ENCODE results near the gene TOP1.

The TOP1 gene

GRCh38 chr20:41145821-41146620 lies 117.4 kb downstream of the TOP1 start:
- DNase-seq (ENCODE audit: low read depth in 3 of 3): no peak

GRCh38 chr20:41147767-41148191 lies 119.2 kb downstream of the TOP1 start:
- no peak for DNase-seq (ENCODE audit: low read depth in 3 of 3)

GRCh38 chr20:41148942-41149341 lies 120.3 kb downstream of the TOP1 start:
- no peak for DNase-seq (ENCODE audit: low read depth in 3 of 3)

- no peak for DNase-seq (ENCODE audit: low read depth in 3 of 3)
Observed at GRCh38 chr20:41150664-41151063, 122.0 kb downstream of the TOP1 start.

GRCh38 chr20:41151134-41151869 lies 122.7 kb downstream of the TOP1 start:
- no peak for DNase-seq (ENCODE audit: low read depth in 3 of 3)

- DNase-seq (ENCODE audit: low read depth in 3 of 3): no peak
Observed at GRCh38 chr20:41152108-41152757, 123.6 kb downstream of the TOP1 start.

GRCh38 chr20:41154436-41155176 lies 126.0 kb downstream of the TOP1 start:
- DNase-seq (ENCODE audit: low read depth in 3 of 3): no peak

GRCh38 chr20:41155261-41155660 lies 126.6 kb downstream of the TOP1 start:
- no peak for DNase-seq (ENCODE audit: low read depth in 3 of 3)

GRCh38 chr20:41158082-41158625 lies 129.5 kb downstream of the TOP1 start:
- DNase-seq (ENCODE audit: low read depth in 3 of 3): no peak

- no peak for DNase-seq (ENCODE audit: low read depth in 3 of 3)
Observed at GRCh38 chr20:41159547-41159946, 130.9 kb downstream of the TOP1 start.

GRCh38 chr20:41160686-41161085 lies 132.1 kb downstream of the TOP1 start:
- DNase-seq (ENCODE audit: low read depth in 3 of 3): no peak

- DNase-seq (ENCODE audit: low read depth in 3 of 3): no peak
Observed at GRCh38 chr20:41161886-41162285, 133.3 kb downstream of the TOP1 start.

GRCh38 chr20:41162396-41162795 lies 133.8 kb downstream of the TOP1 start:
- no peak for DNase-seq (ENCODE audit: low read depth in 3 of 3)

- DNase-seq (ENCODE audit: low read depth in 3 of 3): no peak
Observed at GRCh38 chr20:41163821-41164220, 135.2 kb downstream of the TOP1 start.

- no peak for DNase-seq (ENCODE audit: low read depth in 3 of 3)
Observed at GRCh38 chr20:41165001-41165882, 136.6 kb downstream of the TOP1 start.

GRCh38 chr20:41166201-41167117 lies 137.8 kb downstream of the TOP1 start:
- DNase-seq (ENCODE audit: low read depth in 3 of 3): no peak

- no peak for DNase-seq (ENCODE audit: low read depth in 3 of 3)
Observed at GRCh38 chr20:41167118-41167470, 138.5 kb downstream of the TOP1 start.

GRCh38 chr20:41167481-41168253 lies 139.0 kb downstream of the TOP1 start:
- DNase-seq (ENCODE audit: low read depth in 3 of 3): no peak
